ENCODE measurements around the gene TAX1BP1.

TAX1BP1 gene

DNA sequence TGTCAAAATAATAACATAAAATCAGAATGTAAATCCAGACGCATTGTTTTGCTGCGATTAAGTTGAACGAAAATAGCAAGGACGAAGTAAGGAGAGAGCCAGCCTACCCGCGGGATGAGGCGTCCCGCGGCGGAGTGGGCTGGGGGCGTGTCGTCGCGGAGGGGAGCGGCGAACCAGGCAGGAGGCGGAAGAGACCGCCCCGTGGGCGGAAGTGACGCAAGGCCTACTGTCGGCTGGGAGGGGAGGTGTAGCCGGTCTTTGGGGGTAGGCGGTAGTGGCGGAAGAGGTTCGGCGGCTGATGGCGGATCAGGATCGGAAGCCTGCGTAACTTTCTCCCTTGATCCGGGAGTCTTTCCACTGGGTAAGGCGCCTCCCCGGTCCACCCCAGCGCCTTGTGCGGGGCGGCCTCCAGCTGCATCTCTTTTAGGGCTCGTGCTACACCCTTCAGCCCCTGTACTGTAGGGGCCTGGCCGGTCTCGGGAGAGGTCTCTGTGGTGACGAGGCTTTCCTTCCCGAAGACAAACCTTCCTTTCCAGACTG, at the start of gene TAX1BP1:
Gene TAX1BP1, plus strand, starts transcription at position 254 of the 540 bp plus-strand sequence. CDS start 8,363 bp downstream, outside the sequence.
- DNase-seq, result peak; percentile 71

DNA sequence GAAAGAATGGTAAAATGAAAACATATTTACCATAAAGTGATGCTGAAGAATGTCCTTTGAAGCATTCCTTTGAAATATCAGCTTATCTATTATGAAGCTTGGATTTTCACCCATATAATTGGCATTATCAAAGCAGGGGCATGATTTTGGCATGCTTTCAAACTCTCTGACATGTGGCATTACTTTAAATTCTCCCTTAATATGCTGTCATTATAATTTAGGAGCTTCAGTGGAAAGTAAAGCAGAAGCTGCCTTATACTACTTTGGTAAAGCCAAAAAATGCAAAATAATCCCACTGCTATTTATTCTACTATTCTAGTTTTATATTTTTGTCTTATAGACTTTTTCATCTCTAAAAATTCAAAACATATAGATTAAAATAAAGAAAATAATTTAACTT, 49.3 kb upstream of the TAX1BP1 start:
- no peak for DNase-seq

DNA sequence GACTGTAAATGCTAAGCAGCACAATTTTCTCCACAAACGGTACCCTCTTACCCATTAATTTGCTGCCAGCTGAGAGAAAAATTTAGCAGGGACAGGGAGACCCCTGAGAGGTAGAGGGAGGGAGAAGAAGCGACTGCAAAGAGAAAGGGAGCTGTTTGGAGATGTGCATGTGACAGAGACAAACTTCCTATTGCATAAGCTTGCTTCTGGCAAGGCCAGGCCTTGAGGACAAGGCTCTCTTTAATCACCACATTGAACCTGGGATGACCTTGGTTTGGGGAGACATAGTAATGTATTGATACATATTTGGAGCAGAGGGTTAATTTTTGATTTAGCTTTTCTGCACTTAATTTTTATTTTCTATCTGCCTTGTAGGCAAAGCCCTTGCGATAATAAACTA, 46.2 kb upstream of the TAX1BP1 start:
- no peak for DNase-seq

DNA sequence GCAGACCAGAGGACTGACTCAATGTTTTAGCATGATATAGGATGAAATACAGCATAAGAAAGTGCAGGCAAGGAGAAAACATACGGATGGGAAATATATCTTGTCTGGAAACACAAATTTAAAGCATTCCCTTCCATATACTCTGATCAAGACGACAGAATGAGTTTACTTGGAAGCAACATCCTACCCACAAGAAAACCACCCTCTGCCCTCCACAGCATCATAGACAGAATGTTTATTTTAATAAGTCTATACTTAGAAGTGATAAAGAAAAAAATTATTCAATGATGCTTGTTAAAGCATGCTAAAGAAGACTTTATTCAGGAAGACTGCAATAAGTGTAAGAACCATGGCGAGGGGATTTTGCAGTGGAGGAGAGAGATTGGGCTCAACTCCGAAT, 44.9 kb upstream of the TAX1BP1 start:
- DNase-seq, result no peak

DNA sequence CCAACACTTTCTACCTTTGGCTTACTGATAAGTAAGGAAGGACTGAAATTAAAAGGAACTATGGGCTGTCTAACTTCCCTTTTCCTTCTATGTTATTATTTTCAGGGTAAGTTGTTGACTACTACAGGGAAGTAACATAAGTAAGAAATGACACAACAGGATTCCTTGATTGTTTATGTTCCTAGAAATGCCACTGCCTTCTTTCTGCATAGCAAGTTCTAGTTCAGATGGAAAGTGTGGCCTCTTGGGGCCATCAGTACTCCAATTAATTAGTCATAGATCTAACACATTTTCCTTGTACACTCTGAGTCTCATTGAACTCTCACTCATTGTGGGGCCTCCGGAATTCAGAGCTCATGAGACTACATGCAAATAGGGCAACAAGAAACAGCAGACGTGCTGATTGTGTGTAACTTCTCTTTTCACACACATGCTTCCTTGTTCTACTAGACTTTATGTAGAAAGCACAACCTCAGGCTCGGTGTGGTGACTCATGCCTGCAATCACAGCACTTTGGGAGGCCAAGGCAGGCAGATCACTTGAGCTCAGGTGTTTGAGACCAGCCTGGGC, 42.0 kb upstream of the TAX1BP1 start:
- DNase-seq, result no peak

DNA sequence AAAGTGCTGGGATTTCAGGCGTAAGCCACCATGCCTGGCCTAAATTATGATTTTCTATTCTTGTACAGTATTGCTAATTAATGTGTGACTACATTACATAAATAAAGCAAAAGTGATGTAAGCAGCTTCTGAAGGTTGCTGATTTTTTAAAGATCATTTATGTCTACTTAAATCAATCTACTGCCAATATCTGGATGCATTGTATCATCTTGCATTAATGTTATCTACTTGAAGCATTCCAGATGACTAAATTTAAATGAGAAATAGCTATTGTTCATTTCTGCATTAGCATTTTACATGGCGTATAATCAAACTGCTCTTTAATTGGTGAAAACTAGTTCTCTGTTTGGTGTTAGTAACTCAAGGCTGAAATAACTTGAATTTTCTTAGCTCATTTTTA, 40.2 kb upstream of the TAX1BP1 start:
- DNase-seq, result no peak

DNA sequence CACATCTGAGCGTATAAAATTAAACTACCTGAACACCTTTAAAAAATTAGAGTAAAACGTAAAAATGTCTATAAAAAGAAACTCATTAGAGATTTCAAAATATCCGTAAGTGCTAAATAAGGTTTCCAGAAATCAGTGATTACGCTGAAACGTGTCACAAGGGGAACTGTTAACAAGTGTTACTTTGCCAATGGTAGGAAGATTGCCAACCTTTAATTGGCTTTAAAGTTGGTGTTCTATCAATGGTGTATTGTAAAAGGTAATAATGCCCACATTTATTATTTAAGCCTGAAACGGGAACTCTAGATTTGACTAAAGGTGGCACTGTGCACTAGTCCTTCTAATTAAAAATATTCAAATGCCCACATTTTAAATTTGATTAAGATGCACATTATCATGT, 39.5 kb upstream of the TAX1BP1 start:
- no peak for DNase-seq

DNA sequence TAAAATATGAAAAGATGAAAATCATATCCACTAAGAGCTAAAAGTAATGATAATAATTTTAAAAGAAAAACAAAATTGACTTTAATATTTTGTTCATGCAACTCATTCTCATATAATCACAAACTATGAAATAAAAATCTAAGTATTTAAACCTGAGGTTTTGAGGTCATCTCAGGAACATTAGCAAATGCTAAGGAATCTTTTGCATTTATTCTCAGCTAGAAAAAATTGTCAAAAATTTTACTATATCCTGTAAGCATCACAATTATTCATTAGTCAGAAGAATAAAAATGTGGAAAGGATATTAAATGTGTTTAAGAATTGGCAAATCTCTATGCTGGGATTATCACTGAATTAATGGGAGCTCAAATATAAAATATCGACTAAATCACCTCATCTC, 36.8 kb upstream of the TAX1BP1 start:
- no peak for DNase-seq

DNA sequence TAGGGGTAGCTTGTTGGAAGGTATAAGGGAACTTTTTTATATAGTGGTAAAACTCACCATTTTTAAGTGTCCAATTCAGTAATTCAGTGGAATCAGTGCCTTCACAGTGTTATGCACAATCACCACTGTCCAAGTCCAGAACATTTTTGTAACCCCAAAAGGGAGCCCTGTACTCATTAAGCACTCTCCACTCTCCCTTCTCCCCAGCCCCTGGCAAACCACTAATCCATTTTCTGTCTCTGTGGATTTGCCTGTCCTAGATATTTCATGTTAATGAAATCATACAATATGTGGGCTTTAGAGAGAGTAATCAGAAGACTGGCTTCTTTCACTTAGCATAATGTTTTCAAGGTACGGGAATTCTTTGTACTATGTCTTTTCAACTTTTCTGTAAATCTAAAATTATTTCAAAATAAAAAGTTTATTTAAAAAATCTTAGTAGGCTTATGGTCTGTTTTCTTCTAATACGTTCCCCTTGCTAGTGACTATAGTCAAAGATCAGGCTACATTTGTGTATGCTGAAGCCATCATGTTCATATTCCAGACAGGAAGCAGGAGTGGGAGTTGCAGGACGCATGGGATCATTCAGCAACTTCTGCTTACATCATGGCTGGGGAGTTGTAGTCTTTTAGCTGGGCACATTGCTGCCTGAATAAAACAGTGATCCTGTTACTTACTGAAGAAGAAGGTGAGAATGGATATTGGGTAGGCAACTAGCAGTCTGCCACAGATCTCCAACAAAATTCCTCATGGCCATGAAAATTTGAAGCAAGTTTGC, 35.4 kb upstream of the TAX1BP1 start:
- no peak for DNase-seq

DNA sequence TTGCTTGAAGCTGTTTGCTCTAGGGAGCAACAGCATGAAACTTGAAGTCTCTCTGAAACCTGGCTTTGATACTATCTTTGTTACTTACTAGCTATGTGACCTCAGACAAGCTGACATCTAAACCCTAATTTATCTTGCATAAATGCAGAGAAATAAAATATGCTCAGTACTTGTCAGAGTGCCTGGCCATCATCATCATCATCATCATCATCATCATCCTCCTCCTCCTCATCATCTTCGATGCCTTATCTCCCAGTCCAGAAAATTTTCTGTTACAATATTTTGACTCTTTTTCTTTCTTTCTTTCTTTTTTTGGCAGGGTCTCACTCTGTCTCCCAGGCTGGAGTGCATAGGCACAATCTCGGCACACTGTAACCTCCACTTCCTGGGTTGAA, 34.8 kb upstream of the TAX1BP1 start:
- no peak for DNase-seq

DNA sequence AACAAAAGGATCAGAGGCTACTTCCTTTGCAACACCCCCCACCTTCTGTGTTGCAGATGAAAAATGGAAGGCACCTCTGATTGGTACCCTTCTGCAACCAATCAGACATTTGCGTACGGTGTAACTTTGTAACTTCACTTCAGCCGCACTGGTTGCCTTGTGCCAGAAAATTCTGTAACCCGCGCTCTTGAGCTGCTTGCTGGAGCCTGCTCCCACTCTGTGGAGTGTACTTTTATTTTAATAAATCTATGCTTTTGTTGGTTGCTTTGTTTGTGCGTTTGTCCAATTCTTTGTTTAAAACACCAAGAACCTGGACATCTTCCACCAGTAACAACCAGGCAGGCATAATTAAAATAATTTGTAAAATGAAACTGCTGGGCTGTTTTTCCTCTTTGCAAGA, 31.5 kb upstream of the TAX1BP1 start:
- DNase-seq, result no peak

DNA sequence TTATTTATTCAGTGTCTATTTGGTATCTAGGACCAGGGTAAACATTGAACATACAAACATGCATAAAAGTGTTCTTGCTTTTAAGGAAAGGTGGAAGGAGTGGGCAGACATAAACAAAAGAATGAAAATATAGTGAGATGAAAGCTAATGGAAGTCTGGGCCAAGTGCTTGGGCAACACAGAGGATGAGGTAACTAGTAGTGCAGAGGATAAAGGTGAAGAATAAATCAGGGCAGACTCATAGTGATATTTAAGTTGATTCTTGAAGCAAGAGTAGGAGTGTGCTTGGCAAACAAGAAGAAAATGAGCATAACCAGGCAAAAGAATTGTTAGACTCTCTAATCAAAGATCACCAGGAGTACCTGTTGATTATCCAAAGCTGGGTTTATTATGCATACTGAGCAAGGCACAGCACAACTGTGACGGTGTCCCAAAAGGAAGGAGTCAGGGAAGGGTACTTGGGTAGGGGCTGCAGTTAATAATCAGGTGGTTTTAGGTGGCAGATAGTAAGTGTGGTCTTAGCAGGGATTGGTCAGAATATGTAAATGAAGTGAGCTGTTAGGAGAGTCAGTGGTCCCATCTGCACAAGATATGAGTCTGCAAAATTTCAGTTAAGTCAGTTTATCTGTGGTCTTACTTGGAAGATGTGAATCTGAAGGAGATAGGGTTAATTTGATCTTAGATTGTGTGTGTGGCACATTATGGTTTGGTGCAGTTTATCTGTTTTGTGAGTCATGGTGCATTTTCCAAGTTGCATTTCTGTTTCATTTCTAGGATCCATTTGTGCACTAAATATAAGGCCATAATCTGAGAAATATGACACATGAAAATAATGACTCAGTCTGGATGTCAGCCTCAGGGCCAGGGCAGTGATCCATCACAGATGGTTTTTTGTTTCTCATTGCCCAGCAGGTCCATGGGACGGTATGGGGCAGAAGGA, 30.6 kb upstream of the TAX1BP1 start:
- DNase-seq, result no peak

DNA sequence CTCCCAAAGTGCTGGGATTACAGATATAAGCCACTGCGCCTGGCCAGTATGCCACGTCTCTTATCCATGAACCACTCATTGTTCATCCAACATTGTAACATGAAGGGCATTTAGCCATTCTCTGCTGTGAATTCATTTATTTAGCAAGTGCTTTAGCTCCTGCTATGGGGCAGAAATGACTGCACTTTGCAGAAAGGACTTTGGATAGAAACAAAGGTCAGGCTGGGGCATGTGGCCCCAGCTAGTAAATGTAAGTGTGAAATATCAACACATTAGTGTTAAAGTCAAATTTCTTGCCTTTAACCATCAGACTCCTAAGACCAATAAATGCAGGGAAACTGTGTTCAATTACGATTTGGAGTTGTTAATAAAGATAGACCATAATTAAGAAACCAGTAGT, 27.7 kb upstream of the TAX1BP1 start:
- DNase-seq, result no peak

DNA sequence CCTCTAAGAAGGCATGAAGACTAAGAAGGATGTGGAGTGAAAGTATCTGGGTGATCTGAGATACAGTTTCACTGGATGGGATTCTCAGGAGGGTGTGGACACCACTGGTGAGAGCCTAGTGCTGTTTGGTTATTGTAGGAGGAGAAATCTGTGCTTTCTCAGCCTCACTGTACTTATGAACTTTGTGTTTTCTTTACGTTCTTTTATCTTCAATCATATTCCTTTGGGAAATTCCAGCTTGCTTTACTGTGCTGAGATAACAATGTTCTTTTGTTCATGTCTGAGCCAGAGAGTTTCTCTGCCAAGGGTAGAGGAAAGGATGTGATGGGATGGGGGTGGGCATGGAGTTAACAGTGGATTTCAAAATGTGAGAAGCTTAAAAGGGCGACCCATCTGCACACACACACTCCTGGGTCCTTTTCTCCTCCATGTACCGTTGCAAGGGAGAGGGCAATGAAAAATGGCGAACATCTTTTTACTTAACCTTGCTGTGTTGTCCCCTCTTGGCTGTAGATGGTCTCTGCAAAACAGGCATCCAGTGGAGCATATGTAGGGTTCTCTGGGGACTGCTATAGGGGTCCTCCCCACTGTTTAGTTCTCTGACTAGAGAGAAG, 25.0 kb upstream of the TAX1BP1 start:
- no peak for DNase-seq

DNA sequence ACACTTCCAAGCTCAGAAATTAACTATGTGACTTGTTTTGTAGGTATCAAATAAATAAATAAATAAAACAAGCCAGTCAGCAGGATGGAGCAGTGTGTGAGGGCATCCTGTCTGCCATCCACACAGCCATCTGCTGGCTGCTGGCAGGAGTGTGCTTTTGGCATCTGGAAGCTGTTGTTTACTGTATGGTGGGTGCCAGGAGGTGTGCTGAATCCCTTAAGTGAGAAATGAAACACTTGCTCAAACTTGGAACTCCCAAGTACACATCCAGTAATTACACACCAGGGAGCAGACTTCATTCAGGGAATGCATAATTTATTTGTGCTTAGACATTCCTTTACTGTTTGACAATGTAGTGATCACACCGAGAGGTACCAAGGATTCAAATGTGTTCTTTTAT, 16.9 kb upstream of the TAX1BP1 start:
- no peak for DNase-seq

DNA sequence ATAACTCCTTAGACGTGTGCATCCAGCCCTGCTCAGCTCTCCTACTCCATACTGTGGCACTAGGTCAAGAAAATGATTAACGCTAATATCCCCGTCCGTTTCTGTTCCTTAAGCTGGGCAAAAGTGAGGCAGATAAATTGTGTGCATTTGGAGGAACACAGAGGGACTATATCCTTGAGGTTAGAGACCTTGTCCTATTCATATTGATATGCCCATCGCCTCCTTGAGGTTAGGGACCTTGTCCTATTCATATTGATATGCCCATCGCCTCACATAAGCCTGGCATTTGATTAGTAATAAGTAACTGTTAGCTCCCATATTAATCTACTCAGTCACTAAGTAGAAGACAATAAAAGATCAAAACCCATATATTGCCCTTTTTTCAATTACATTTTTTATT, 12.9 kb upstream of the TAX1BP1 start:
- DNase-seq, result no peak

DNA sequence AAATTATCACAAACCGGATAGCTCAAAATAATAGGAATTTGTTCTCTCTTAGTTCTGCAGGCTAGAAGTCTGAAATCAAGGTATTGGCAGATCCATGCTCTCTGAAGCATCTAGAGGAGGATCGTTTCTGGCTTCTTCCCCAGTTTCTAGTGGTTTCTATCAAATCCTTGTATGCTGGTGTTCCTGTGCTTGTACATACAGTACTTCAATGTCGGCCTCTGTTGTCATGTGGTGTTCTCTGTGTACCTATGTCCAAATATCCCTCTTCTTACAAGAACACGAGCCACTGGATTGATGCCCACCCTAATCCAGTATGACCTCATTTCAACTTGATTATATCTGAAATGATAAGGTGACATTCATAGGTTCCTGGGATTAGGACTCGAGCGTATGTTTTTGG, 9.8 kb upstream of the TAX1BP1 start:
- no peak for DNase-seq

DNA sequence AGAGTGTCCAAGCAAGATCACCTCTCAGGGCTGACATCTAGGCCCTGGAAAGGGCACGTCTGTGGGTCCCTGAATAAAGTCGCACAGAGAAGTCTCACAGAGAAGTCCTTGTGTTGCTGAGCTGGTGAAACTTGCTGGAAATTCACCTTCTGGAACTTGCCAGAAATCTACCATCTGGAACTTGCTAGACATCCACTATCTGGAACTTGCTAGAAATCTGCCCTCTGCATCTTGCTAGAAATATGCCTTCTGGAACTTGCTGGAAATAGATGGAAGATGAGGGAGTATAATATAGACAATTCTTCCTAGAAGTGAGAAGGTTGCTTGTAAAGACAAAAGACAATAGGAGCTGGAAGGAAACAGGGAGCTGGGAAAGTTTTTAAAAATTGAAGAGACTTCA, 5.4 kb upstream of the TAX1BP1 start:
- DNase-seq, result no peak

DNA sequence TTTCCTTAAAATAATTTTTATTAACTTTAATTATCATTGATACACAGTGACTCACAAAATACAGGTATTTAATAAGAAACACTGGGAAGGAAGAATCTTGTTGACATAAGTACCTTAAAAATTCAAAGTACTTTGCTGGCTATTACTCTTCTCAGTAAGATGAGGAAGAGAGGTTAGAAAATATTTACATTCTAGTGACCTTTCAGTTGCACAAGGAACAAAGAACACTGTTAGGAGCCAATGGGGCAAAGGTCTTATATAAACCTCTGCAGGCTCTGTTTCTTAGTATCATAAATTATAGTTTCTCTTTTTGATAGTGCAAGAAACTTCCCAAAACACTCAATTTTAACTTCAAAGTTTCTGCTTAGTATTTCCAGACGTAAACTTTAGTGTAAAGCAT, 4.8 kb upstream of the TAX1BP1 start:
- DNase-seq, result no peak

DNA sequence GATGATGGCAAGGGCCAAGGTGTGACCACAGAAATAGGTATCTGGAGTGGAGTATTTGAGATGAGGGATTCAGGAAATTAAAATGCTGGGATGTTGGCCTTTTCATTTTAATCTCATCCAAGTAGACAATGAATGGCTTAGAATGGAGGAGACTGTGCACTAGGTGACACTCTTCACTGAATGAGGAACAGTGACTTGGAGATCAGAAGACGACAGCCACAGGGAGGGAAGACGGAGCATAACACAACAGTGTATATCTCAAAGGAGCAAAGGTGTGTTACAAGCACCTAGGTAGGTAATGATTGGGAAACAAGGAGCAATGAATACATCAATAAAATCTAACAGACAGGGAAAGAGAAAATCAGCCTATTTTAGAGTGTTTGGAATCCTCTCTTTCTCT, 4.1 kb upstream of the TAX1BP1 start:
- DNase-seq, result no peak

DNA sequence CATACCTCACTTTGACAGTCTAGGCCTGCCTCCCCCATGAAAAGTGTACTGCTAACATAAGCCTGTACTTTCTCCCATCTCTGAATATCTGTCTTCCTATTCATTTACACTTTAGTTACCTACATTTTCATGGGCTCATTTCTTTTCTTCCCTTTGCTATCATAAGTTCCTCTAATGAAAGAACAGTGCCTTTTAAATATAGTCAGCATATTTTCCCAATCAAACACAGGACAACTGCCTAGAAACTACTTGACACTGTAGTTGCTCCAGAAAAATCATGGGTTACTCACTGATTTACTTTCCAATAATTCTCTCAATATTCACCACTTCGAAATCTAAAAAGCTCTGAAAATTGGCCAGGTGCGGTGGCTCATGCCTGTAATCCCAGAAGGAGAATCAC, 2.8 kb upstream of the TAX1BP1 start:
- no peak for DNase-seq

DNA sequence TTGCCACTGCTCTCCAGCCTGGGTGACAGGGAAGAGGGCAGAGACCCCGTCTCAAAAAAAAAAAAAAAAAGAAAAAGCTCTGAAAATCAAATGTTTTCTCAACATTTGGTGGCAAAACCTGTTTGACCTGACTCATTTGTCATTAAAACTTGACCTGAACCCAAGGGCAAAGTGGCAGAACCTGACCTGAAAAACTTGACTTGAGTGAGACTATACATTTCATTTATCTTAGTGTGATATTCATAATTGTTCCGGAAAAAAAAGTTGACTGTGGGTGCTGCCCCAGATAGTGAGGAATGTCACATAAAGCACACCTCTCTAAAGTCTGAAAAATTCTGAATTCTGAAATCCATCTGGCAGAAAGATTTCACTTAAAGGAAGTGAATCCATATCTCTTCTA, 2.3 kb upstream of the TAX1BP1 start:
- DNase-seq, result no peak

DNA sequence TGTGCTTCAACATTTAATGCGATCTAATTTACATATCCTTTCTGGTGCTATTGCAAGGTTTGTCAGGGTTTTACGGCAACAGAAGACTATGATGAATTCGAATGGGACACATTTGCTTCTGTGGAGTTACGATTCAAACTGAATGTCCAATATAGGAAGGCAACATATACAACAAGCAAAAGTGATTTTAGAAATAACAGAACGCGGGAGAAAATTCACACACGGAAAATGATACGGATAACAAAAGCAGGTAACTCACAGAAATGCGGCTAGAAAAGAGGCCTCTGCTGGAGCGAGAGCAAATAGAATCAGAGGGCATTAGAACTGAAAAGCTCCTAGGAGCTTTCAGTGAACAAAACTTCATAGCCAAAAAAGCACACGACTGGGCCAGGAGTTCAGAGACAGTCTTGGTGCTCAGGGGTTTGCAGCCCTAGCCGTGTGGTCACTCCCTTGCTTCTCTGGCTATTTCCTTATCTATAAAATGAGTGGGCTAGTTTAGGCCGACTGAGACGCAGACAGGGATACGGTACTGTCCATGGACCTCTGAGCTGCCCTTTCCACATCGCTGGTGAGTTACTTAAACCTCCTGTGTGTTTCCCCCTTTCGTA, 557 bp upstream of the TAX1BP1 start:
- no peak for DNase-seq

Measured in NCI-H2081 treated with DMSO at 0.1 percent for 48 hours (cell line).